HEK293 (cell line): ENCODE measurements around the gene ARHGDIB.

Experiments used
- CTCF ChIA-PET: fragments of 350-600 bp; formaldehyde crosslinking; extraction: SDS; loops from one replicate; lab custom pipeline; 2021; ENCODE audit warnings: antibody characterized with exemption; lab: Yijun Ruan, JAX
- POLR2A ChIA-PET: fragments of 300-600 bp; formaldehyde crosslinking; extraction: SDS; loops from one replicate; lab custom pipeline; 2020; ENCODE audit warnings: antibody characterized with exemption, inconsistent platforms; lab: Yijun Ruan, JAX
- H3K27ac ChIP-seq: fragments of 200-500 bp; sonication (Bioruptor generic); 2 replicates; pipeline ENCODE4 v1.5.1; 2014; ENCODE audit warnings: low read depth, low read length, control low read depth, inconsistent platforms; ENCODE audit errors: extremely low read depth
- H3K36me3 ChIP-seq, 2 experiments: fragments of 200-500 bp in 1 of 2; sonication (Bioruptor generic) in 1 of 2; 1 replicate in 1 of 2; 2 replicates in 1 of 2; pipeline ENCODE4 v1.5.1; 2014 to 2017; ENCODE audit warnings: inconsistent platforms in 2 of 2, low read length in 2 of 2; ENCODE audit not compliant: control insufficient read depth in 2 of 2, insufficient read depth in 1 of 2
- H3K4me1 ChIP-seq: fragments of 200-500 bp; sonication (Bioruptor generic); 2 replicates; pipeline ENCODE4 v1.5.1; 2014; ENCODE audit warnings: mild to moderate bottlenecking, low read length, inconsistent platforms; ENCODE audit not compliant: control insufficient read depth, insufficient read depth
- H3K4me3 ChIP-seq: 2 replicates; pipeline ENCODE4 v1.5.1; 2011; ENCODE audit warnings: low read depth, mild to moderate bottlenecking, control low read depth, low read length, moderate library complexity
- H3K9me3 ChIP-seq: fragments of 200-500 bp; sonication (Bioruptor generic); 2 replicates; pipeline ENCODE4 v1.5.1; 2014; ENCODE audit warnings: low read depth, low read length, inconsistent platforms; ENCODE audit not compliant: control insufficient read depth, insufficient read depth
- HOXC10 ChIP-seq: sonication (generic); formaldehyde crosslinking; IDR thresholded peaks from 2 replicates; pipeline ENCODE4 v1.8.1; 2023; ENCODE audit warnings: mild to moderate bottlenecking, missing genetic modification reagents
- MEIS1 ChIP-seq: sonication (generic); formaldehyde crosslinking; IDR thresholded peaks from 2 replicates; pipeline ENCODE4 v1.8.1; 2022; ENCODE audit warnings: missing genetic modification reagents, mild to moderate bottlenecking, borderline replicate concordance
- SP3 ChIP-seq: fragments of 450-650 bp; formaldehyde crosslinking; IDR thresholded peaks from 2 replicates; pipeline ENCODE4 v1.5.1; 2016; ENCODE audit warnings: missing biosample characterization, missing genetic modification characterization
- SP7 ChIP-seq: fragments of 450-650 bp; formaldehyde crosslinking; IDR thresholded peaks from 2 replicates; pipeline ENCODE4 v1.5.1; 2016; ENCODE audit warnings: missing biosample characterization, missing genetic modification characterization
- TCF7L2 ChIP-seq: IDR thresholded peaks from 2 replicates; pipeline ENCODE4 v1.6.1; 2011; ENCODE audit warnings: low read depth, mild to moderate bottlenecking, inconsistent platforms, low read length, moderate library complexity, borderline replicate concordance
- WT1 ChIP-seq: fragments of 450-650 bp; formaldehyde crosslinking; IDR thresholded peaks from 2 replicates; pipeline ENCODE4 v1.5.1; 2016; ENCODE audit warnings: missing biosample characterization, missing genetic modification characterization
- ZBTB48 ChIP-seq: fragments of 450-650 bp; formaldehyde crosslinking; IDR thresholded peaks from 2 replicates; pipeline ENCODE4 v1.5.1; 2016; ENCODE audit warnings: missing biosample characterization, missing genetic modification characterization
- ZEB2 ChIP-seq: fragments of 450-650 bp; formaldehyde crosslinking; IDR thresholded peaks from 2 replicates; pipeline ENCODE4 v1.5.1; 2016; ENCODE audit warnings: missing biosample characterization, missing genetic modification characterization
- ZNF19 ChIP-seq: fragments of 450-650 bp; formaldehyde crosslinking; IDR thresholded peaks from 2 replicates; pipeline ENCODE4; 2016; ENCODE audit warnings: missing biosample characterization, missing genetic modification characterization, low read depth
- ZNF624 ChIP-seq: fragments of 450-650 bp; formaldehyde crosslinking; IDR thresholded peaks from 2 replicates; pipeline ENCODE4 v1.5.1; 2017; ENCODE audit warnings: missing biosample characterization, missing genetic modification characterization
- ZNF626 ChIP-seq: fragments of 450-650 bp; sonication (Bioruptor Pico); formaldehyde crosslinking; IDR thresholded peaks from 2 replicates; pipeline ENCODE4 v1.5.1; 2018; ENCODE audit warnings: missing biosample characterization, missing genetic modification characterization, inconsistent platforms
- ZNF768 ChIP-seq: fragments of 450-650 bp; formaldehyde crosslinking; IDR thresholded peaks from 2 replicates; pipeline ENCODE4 v1.5.1; 2018; ENCODE audit warnings: missing biosample characterization, mild to moderate bottlenecking, missing genetic modification characterization
- TF ChIP-seq, protein P1 (sequence below): fragments of 450-650 bp; formaldehyde crosslinking; IDR thresholded peaks from 2 replicates; pipeline ENCODE4 v1.5.1; 2016; ENCODE audit warnings: missing biosample characterization, missing genetic modification characterization
- TF ChIP-seq, protein P2 (sequence below): fragments of 450-650 bp; formaldehyde crosslinking; IDR thresholded peaks from 2 replicates; pipeline ENCODE4 v1.5.1; 2016; ENCODE audit warnings: missing biosample characterization, missing genetic modification characterization
- TF ChIP-seq, protein P3 (sequence below): fragments of 450-650 bp; formaldehyde crosslinking; IDR thresholded peaks from 2 replicates; pipeline ENCODE4 v1.5.1; 2016; ENCODE audit warnings: missing biosample characterization, missing genetic modification characterization
- TF ChIP-seq, protein P4 (sequence below): fragments of 450-650 bp; formaldehyde crosslinking; IDR thresholded peaks from 2 replicates; pipeline ENCODE4 v1.5.1; 2016; ENCODE audit warnings: missing biosample characterization, missing genetic modification characterization

The ARHGDIB gene

DNA sequence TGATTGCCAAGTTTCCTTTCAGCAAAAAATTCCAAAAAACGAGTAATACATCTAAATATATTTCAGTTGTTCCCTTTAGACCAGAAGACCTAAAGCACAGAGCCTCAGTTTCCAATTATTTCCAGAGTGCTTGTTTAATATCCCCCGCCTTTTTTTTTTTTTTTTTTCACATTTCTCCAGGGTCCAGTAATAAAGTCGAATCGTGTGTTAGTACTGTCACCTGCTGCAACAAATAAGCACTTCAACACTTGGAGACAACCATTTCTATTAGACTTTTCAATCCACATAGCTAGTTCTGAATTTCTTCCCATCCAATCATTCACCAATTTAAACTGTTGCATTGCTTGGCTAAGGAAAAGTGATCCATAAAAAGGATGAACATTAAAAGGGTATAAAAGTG, 25.0 kb upstream of the ARHGDIB start (continued):
- TF ChIP-seq, protein P1, sequence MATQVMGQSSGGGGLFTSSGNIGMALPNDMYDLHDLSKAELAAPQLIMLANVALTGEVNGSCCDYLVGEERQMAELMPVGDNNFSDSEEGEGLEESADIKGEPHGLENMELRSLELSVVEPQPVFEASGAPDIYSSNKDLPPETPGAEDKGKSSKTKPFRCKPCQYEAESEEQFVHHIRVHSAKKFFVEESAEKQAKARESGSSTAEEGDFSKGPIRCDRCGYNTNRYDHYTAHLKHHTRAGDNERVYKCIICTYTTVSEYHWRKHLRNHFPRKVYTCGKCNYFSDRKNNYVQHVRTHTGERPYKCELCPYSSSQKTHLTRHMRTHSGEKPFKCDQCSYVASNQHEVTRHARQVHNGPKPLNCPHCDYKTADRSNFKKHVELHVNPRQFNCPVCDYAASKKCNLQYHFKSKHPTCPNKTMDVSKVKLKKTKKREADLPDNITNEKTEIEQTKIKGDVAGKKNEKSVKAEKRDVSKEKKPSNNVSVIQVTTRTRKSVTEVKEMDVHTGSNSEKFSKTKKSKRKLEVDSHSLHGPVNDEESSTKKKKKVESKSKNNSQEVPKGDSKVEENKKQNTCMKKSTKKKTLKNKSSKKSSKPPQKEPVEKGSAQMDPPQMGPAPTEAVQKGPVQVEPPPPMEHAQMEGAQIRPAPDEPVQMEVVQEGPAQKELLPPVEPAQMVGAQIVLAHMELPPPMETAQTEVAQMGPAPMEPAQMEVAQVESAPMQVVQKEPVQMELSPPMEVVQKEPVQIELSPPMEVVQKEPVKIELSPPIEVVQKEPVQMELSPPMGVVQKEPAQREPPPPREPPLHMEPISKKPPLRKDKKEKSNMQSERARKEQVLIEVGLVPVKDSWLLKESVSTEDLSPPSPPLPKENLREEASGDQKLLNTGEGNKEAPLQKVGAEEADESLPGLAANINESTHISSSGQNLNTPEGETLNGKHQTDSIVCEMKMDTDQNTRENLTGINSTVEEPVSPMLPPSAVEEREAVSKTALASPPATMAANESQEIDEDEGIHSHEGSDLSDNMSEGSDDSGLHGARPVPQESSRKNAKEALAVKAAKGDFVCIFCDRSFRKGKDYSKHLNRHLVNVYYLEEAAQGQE (tag by site-specific recombination), result no peak
- no peak for TF ChIP-seq ZNF768 (tag by site-specific recombination)
- TF ChIP-seq ZNF626 (tag by site-specific recombination), result no peak
- TF ChIP-seq, protein P2, sequence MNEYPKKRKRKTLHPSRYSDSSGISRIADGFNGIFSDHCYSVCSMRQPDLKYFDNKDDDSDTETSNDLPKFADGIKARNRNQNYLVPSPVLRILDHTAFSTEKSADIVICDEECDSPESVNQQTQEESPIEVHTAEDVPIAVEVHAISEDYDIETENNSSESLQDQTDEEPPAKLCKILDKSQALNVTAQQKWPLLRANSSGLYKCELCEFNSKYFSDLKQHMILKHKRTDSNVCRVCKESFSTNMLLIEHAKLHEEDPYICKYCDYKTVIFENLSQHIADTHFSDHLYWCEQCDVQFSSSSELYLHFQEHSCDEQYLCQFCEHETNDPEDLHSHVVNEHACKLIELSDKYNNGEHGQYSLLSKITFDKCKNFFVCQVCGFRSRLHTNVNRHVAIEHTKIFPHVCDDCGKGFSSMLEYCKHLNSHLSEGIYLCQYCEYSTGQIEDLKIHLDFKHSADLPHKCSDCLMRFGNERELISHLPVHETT (tag by site-specific recombination), result no peak
- no peak for TF ChIP-seq WT1 (tag by site-specific recombination)
- TF ChIP-seq, protein P3, sequence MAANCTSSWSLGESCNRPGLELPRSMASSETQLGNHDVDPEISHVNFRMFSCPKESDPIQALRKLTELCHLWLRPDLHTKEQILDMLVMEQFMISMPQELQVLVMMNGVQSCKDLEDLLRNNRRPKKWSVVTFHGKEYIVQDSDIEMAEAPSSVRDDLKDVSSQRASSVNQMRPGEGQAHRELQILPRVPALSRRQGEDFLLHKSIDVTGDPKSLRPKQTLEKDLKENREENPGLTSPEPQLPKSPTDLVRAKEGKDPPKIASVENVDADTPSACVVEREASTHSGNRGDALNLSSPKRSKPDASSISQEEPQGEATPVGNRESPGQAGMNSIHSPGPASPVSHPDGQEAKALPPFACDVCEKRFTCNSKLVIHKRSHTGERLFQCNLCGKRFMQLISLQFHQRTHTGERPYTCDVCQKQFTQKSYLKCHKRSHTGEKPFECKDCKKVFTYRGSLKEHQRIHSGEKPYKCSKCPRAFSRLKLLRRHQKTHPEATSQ (tag by site-specific recombination), result no peak

DNA sequence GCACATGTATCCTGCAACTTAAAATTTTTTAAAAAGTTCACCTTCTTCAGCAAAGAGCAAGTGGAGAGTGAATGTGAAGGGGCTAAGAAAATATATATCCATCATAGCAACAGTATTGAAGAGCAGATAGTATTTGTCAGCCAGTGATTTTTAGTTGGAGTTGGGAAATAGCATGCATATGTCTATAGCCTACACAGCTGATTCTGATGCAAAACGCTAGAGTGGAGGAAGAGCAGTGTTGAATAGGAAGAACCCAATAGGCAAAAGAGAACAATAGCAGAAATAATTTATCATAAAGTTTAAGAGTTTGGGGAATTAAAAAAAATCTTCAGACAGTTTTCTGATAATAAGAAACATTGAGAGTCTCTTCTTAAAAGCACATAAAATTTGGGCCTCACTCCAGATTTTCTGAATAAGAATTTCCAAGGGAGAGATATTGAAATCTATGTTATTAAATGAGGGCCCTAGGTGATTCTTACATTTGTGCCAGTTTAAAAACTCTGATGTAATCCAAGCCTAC, 23.4 kb upstream of the ARHGDIB start:
- Histone ChIP-seq H3K4me1 (no peaks in the 10 kb centered on the region), H3K27ac (no peak overlapping the region), H3K36me3 (no peaks in the 10 kb centered on the region), H3K4me3 (no peak overlapping the region), H3K9me3 (no peaks in the 10 kb centered on the region)
- ChIA-PET POLR2A (no interaction called here), CTCF (interaction anchor here (0.6 to 0.7 kb wide), 3 partner anchors 48 to 341 kb away, joined by 3 to 4 read pairs (median 3); no protein-coding TSS in a partner anchor)
- TF ChIP-seq TCF7L2 (no peak), HOXC10 (no peak), SP7 (tag by site-specific recombination) (no peak)

DNA sequence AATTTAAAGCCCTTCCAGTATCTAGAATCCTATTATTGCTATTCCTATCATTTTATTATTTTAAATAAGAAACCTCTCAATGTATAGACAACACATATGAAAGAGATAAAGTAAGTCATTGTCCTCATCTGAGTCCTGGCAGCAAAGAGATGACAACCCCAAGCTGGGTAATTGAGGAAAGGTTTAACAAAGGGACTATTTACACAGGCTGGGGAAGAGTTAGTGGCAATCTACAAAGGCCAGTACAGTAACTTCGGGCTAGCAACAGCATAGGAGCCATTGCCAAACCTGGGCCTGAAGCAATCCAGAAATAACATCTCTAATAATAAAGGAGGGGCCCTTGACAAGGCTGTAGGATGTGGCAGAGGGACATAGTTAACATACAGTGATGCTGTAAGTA, 22.6 kb upstream of the ARHGDIB start:
- Histone ChIP-seq H3K9me3 (no peaks in the 10 kb centered on the region), H3K27ac (no peak overlapping the region), H3K36me3 (no peaks in the 10 kb centered on the region)
- no peak for TF ChIP-seq SP3 (tag by site-specific recombination)
- TF ChIP-seq ZNF19, result no peak
- TF ChIP-seq, all 188 proteins: peak for 0
- Histone ChIP-seq H3K4me1 (no peaks in the 10 kb centered on the region), H3K4me3 (no peak overlapping the region)
- ChIA-PET POLR2A (no interaction called here), CTCF (interaction anchor here (0.5 kb wide), 1 partner anchor 11 kb away, joined by 3 read pairs; no protein-coding TSS in a partner anchor)

DNA sequence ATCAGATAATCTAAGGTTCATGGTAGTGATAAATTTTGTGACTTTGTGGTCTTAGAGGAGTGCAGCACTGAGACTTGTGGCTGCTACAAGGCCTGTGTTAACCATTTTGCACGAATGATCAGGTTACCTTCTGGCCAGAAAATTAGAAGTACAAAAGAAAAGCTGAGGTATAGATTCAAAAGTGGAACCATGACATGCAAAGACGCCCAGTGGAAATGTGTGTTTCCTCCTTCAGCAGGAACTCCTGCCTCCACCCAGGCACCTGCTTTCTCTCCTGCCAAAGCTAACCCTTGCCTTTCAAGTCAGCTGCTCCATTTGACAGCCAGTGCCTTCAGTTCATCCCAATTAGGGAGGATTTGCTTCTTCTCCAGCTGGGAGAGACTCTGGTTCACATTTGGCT, 21.6 kb upstream of the ARHGDIB start:
- Histone ChIP-seq H3K9me3 (no peaks in the 10 kb centered on the region), H3K36me3 (no peaks in the 10 kb centered on the region), H3K27ac (no peak overlapping the region), H3K4me3 (no peak overlapping the region), H3K4me1 (no peaks in the 10 kb centered on the region)
- TF ChIP-seq MEIS1 (no peak), ZEB2 (tag by site-specific recombination) (no peak), ZBTB48 (tag by site-specific recombination) (no peak), ZNF624 (tag by site-specific recombination) (no peak)
- TF ChIP-seq, protein P4, sequence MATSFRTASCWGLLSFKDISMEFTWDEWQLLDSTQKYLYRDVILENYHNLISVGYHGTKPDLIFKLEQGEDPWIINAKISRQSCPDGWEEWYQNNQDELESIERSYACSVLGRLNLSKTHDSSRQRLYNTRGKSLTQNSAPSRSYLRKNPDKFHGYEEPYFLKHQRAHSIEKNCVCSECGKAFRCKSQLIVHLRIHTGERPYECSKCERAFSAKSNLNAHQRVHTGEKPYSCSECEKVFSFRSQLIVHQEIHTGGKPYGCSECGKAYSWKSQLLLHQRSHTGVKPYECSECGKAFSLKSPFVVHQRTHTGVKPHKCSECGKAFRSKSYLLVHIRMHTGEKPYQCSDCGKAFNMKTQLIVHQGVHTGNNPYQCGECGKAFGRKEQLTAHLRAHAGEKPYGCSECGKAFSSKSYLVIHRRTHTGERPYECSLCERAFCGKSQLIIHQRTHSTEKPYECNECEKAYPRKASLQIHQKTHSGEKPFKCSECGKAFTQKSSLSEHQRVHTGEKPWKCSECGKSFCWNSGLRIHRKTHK (tag by site-specific recombination), result no peak
- CTCF ChIA-PET, result no interaction called here
- POLR2A ChIA-PET, result no interaction called here
